CD4-positive, alpha-beta T cell treated with Interleukin-6 for 4 hours (primary cell): ENCODE results near the gene TLN1.

Experiments used
- DNase-seq: peaks from one replicate; pipeline ENCODE4 v3.0.0-alpha.2; 2020; ENCODE audit warnings: mixed read lengths

The TLN1 gene

GRCh38 chr9:35658137-35658967, 73.6 kb downstream of the TLN1 start, which contains the start of gene CCDC107:
TSS of gene CCDC107 (plus strand) at chr9:35658292. CDS start at chr9:35658380, 88 bp downstream.
- DNase-seq: peak; percentile 85

DNA sequence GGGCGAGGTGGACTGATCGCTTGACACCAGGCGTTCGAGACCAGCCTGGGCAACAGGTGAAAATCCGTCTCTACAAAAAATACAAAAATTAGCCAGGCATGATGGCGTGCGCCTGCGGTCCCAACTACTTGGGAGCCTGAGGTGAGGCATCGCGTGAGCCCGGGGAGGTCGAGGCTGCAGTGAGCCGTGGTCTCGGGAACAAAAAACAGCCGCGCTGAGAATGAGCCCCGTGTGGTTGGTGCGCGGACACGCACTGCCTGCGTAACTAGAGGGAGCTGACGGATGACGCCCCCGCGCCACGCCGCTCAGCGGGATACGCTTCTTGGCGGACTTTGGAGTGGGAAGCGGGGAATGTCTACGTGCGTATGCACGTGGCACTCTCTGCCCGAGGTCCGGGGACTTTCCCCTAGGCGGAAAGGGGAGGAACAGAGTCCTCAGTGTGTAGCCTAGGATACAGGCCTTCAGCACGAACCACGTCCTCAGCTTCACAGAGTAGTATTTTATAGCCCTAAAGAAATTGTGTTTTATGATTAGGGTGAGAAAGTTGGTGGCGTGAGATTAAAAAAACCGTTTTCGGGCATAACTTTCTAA, 74.4 kb downstream of the TLN1 start, which contains the start of gene RMRP:
Gene RMRP, minus strand, starts transcription at position 474 of the 591 bp plus-strand sequence.
- DNase-seq: peak; percentile 86

GRCh38 chr9:35656831-35657545, 75.0 kb downstream of the TLN1 start:
- peak; percentile 13 for DNase-seq

GRCh38 chr9:35656348-35656747, 75.6 kb downstream of the TLN1 start:
- no peak for DNase-seq

DNA sequence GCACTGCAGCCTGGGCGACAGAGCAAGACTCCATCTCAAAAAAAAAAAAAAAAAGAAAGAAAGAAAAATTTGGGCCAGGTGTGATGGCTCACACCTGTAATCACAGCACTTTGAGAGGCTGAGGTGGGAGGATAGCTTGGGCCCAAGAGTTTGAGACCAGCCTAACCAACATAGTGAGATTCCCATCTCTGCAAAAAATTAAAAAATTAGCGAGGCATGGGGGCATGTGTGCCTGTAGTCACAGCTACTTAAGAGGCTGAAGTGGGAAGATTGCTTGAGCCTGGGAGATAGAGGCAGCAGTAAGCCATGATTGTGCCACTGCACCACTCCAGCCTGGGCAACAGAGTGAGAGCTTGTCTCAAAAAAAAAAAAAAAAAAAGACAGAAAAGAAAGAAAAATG, 78.4 kb downstream of the TLN1 start:
- DNase-seq: no peak

DNA sequence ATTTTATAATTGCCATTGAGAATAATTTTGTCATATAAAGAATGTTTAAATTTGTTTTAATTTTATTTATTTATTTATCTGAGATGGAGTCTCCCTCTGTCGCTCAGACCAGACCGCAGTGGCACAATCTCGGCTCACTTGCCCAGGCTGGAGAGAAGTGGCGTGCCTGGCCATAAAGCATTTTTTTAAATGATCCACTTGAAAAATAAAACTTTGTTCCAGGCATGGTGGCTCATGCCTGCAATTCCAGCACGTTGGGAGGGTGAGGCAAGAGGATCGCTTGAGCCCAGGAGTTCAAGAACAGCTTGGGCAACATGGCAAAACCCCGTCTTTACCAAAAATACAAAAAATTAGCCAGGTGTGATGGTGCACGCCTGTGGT, 79.2 kb downstream of the TLN1 start:
- DNase-seq: no peak

- DNase-seq: no peak
Observed at GRCh38 chr9:35651956-35652828, 79.8 kb downstream of the TLN1 start.

GRCh38 chr9:35650341-35651158, 81.4 kb downstream of the TLN1 start, which contains the start of gene SIT1:
TSS of gene SIT1 (minus strand) at chr9:35650931. CDS start at chr9:35650853, 78 bp downstream.
- DNase-seq: peak; percentile 65

- peak; percentile 70 for DNase-seq
Observed at GRCh38 chr9:35649431-35650340, 82.3 kb downstream of the TLN1 start.
